ENCODE measurements around the gene P3H3. TPM values are rescaled to one million over a fixed set of nuclear protein-coding genes. Genes with fewer than 3 reads are reported as not detected.

P3H3 gene
- total and polyA plus RNA-seq, 9 of the 15 experiments (the other 6 are each of a cell fraction or from before 2014, with no cell fraction given), result 0.03 to 15.0 (median 4.8) TPM

GRCh38 chr12:6778574-6779550, 49.3 kb upstream of the P3H3 start (continued):
- TF ChIP-seq HNRNPLL (IDR thresholded peaks at IDR 0.05; ENCODE audit: low read depth, low read length, poor library complexity, severe bottlenecking) (no peak), RBM34 (IDR thresholded peaks at IDR 0.05; ENCODE audit: borderline replicate concordance, insufficient read depth, low read length) (no peak), L3MBTL2 (IDR thresholded peaks at IDR 0.05) (peak; percentile 73; the same call in 1 of the 2 replicates), POLR2H (tag; IDR thresholded peaks at IDR 0.05; ENCODE audit: low read depth) (no peak), GTF2F1 (IDR thresholded peaks at IDR 0.05; ENCODE audit: low read depth, low read length) (no peak), ZBTB1 (CRISPR knock-in tag; IDR thresholded peaks at IDR 0.05; ENCODE audit: borderline replicate concordance, low read depth) (no peak), SRSF9 (IDR thresholded peaks at IDR 0.05; ENCODE audit: borderline replicate concordance, low read depth, low read length) (no peak), HMGN3 (IDR thresholded peaks at IDR 0.05; ENCODE audit: borderline replicate concordance, extremely low read depth, insufficient read length, low read depth, low read length) (peak; percentile 67), POLR3A (IDR thresholded peaks at IDR 0.05; ENCODE audit: borderline replicate concordance, extremely low read depth, insufficient read depth, insufficient read length) (no peak), XRCC3 (IDR thresholded peaks at IDR 0.05) (no peak), ZNF586 (CRISPR knock-in tag; conservative IDR thresholded peaks at IDR 0.05) (no peak), CBX5 (IDR thresholded peaks at IDR 0.05; ENCODE audit: borderline replicate concordance, low read depth) (0 out of 2 replicates have a peak, but pooled peaks have one; percentile 23), SIX5 (IDR thresholded peaks at IDR 0.05; ENCODE audit: borderline replicate concordance in 1 of 2, insufficient read depth in 1 of 2, low read depth in 1 of 2, low read length in 2 of 2) (no peak), RCOR1 (IDR thresholded peaks at IDR 0.05; ENCODE audit: borderline replicate concordance in 1 of 2, low read depth in 2 of 2, low read length in 2 of 2) (0 out of 4 replicates have a peak, but pooled peaks of 1 of the 2 experiments have one; percentile 42), MCM2 (IDR thresholded peaks at IDR 0.05; ENCODE audit: low read depth) (no peak), ZBTB7A (IDR thresholded peaks at IDR 0.05; ENCODE audit: borderline replicate concordance, control insufficient read depth, low read depth, low read length) (no peak), ZNF655 (CRISPR knock-in tag; IDR thresholded peaks at IDR 0.05) (no peak), CTCFL (IDR thresholded peaks at IDR 0.05; ENCODE audit: borderline replicate concordance, insufficient read depth, low read depth, low read length, poor library complexity, severe bottlenecking) (no peak), ZNF717 (CRISPR knock-in tag; IDR thresholded peaks at IDR 0.05) (no peak), ZNF274 (IDR thresholded peaks at IDR 0.05; ENCODE audit: borderline replicate concordance, low read depth, low read length) (no peak), ILF3 (IDR thresholded peaks at IDR 0.05; ENCODE audit: borderline replicate concordance) (no peak)

Data from K562 (cell line).